ENCODE data around the gene C10orf53.
A peak's percentile ranks its signal among the peaks of the same experiment; 100 is the strongest.
"Not testable (repeated sequence)": the region's sequence is repeated elsewhere in the genome, so short reads cannot be mapped to it uniquely, and the experiment has no call there.

Gene C10orf53

GRCh38 chr10:49661140-49661856, 18.2 kb upstream of the C10orf53 start:
- Mint-ChIP-seq H3K4me3 (no peak overlapping the region), H3K9me3 (peaks cover 16% of the 10 kb centered on the region), H3K4me1 (ENCODE audit: low read depth) (no peaks in the 10 kb centered on the region), H3K36me3 (ENCODE audit: low read depth) (peaks cover 5% of the 10 kb centered on the region), H3K27ac (no peak overlapping the region), H3K27me3 (ENCODE audit: low read depth) (peaks cover 1% of the 10 kb centered on the region)
- DNase-seq (ENCODE audit: low spot score), result no peak

- H3K36me3 Mint-ChIP-seq (ENCODE audit: low read depth), result peaks cover 5% of the 10 kb centered on the region
- no peaks in the 10 kb centered on the region for H3K4me1 Mint-ChIP-seq (ENCODE audit: low read depth)
- peaks cover 16% of the 10 kb centered on the region for H3K9me3 Mint-ChIP-seq
- peaks cover 7% of the 10 kb centered on the region for H3K27me3 Mint-ChIP-seq (ENCODE audit: low read depth)
- DNase-seq (ENCODE audit: low spot score), result no peak
- no peak overlapping the region for H3K27ac Mint-ChIP-seq
- H3K4me3 Mint-ChIP-seq, result no peak overlapping the region
Observed at GRCh38 chr10:49662169-49662830, 17.2 kb upstream of the C10orf53 start.

- Mint-ChIP-seq H3K27me3 (ENCODE audit: low read depth) (peaks cover 13% of the 10 kb centered on the region), H3K9me3 (peaks cover 13% of the 10 kb centered on the region), H3K4me3 (no peak overlapping the region), H3K27ac (no peak overlapping the region), H3K4me1 (ENCODE audit: low read depth) (no peaks in the 10 kb centered on the region), H3K36me3 (ENCODE audit: low read depth) (peaks cover 5% of the 10 kb centered on the region)
- no peak for DNase-seq (ENCODE audit: low spot score)
Observed at GRCh38 chr10:49663596-49663995, 15.9 kb upstream of the C10orf53 start.

GRCh38 chr10:49664006-49664841, 15.2 kb upstream of the C10orf53 start:
- H3K27ac Mint-ChIP-seq, result no peak overlapping the region
- DNase-seq (ENCODE audit: low spot score), result no peak
- H3K4me1 Mint-ChIP-seq (ENCODE audit: low read depth), result no peaks in the 10 kb centered on the region
- H3K36me3 Mint-ChIP-seq (ENCODE audit: low read depth), result peaks cover under 1% of the 10 kb centered on the region
- H3K9me3 Mint-ChIP-seq, result peaks cover 6% of the 10 kb centered on the region
- peaks cover 16% of the 10 kb centered on the region for H3K27me3 Mint-ChIP-seq (ENCODE audit: low read depth)
- no peak overlapping the region for H3K4me3 Mint-ChIP-seq

GRCh38 chr10:49664842-49665355, 14.6 kb upstream of the C10orf53 start:
- Mint-ChIP-seq H3K9me3 (peaks cover 1% of the 10 kb centered on the region), H3K27ac (no peak overlapping the region), H3K4me1 (ENCODE audit: low read depth) (no peaks in the 10 kb centered on the region), H3K4me3 (no peak overlapping the region), H3K27me3 (ENCODE audit: low read depth) (peaks cover 16% of the 10 kb centered on the region), H3K36me3 (ENCODE audit: low read depth) (no peaks in the 10 kb centered on the region)
- DNase-seq (ENCODE audit: low spot score), result no peak

GRCh38 chr10:49666054-49666615, 13.3 kb upstream of the C10orf53 start:
- Mint-ChIP-seq H3K4me1 (ENCODE audit: low read depth) (no peaks in the 10 kb centered on the region), H3K27me3 (ENCODE audit: low read depth) (peaks cover 20% of the 10 kb centered on the region), H3K27ac (no peak overlapping the region), H3K36me3 (ENCODE audit: low read depth) (no peaks in the 10 kb centered on the region), H3K4me3 (no peak overlapping the region), H3K9me3 (no peaks in the 10 kb centered on the region)
- DNase-seq (ENCODE audit: low spot score), result no peak

GRCh38 chr10:49666685-49667084, 12.8 kb upstream of the C10orf53 start:
- Mint-ChIP-seq H3K4me1 (ENCODE audit: low read depth) (no peaks in the 10 kb centered on the region), H3K4me3 (no peak overlapping the region), H3K27me3 (ENCODE audit: low read depth) (peaks cover 25% of the 10 kb centered on the region), H3K36me3 (ENCODE audit: low read depth) (no peaks in the 10 kb centered on the region), H3K27ac (no peak overlapping the region), H3K9me3 (no peaks in the 10 kb centered on the region)
- no peak for DNase-seq (ENCODE audit: low spot score)

GRCh38 chr10:49667991-49668390, 11.5 kb upstream of the C10orf53 start:
- Mint-ChIP-seq H3K27me3 (ENCODE audit: low read depth) (peaks cover 27% of the 10 kb centered on the region), H3K9me3 (no peaks in the 10 kb centered on the region), H3K4me1 (ENCODE audit: low read depth) (no peaks in the 10 kb centered on the region), H3K4me3 (no peak overlapping the region), H3K27ac (no peak overlapping the region), H3K36me3 (ENCODE audit: low read depth) (no peaks in the 10 kb centered on the region)
- DNase-seq (ENCODE audit: low spot score), result no peak

- H3K36me3 Mint-ChIP-seq (ENCODE audit: low read depth), result no peaks in the 10 kb centered on the region
- H3K27ac Mint-ChIP-seq, result no peak overlapping the region
- no peak for DNase-seq (ENCODE audit: low spot score)
- H3K27me3 Mint-ChIP-seq (ENCODE audit: low read depth), result peaks cover 34% of the 10 kb centered on the region
- H3K9me3 Mint-ChIP-seq, result no peaks in the 10 kb centered on the region
- no peak overlapping the region for H3K4me3 Mint-ChIP-seq
- H3K4me1 Mint-ChIP-seq (ENCODE audit: low read depth), result no peaks in the 10 kb centered on the region
Observed at GRCh38 chr10:49668684-49669083, 10.8 kb upstream of the C10orf53 start.

- Mint-ChIP-seq H3K4me3 (peak overlapping the region; percentile 52), H3K27ac (no peak overlapping the region), H3K27me3 (ENCODE audit: low read depth) (peaks cover 37% of the 10 kb centered on the region), H3K36me3 (ENCODE audit: low read depth) (no peaks in the 10 kb centered on the region), H3K4me1 (ENCODE audit: low read depth) (peaks cover 2% of the 10 kb centered on the region), H3K9me3 (peaks cover 15% of the 10 kb centered on the region)
- DNase-seq (ENCODE audit: low spot score), result no peak
Observed at GRCh38 chr10:49678827-49679479, 498 bp upstream of the C10orf53 start.

GRCh38 chr10:49682449-49682848, 3.0 kb downstream of the C10orf53 start:
- Mint-ChIP-seq H3K9me3 (peaks cover 14% of the 10 kb centered on the region), H3K27me3 (ENCODE audit: low read depth) (peaks cover 24% of the 10 kb centered on the region)
- not testable (repeated sequence) for H3K4me1 Mint-ChIP-seq (ENCODE audit: low read depth); H3K36me3 Mint-ChIP-seq (ENCODE audit: low read depth); DNase-seq (ENCODE audit: low spot score); H3K27ac Mint-ChIP-seq; H3K4me3 Mint-ChIP-seq

GRCh38 chr10:49682879-49683278, 3.4 kb downstream of the C10orf53 start:
- peaks cover 2% of the 10 kb centered on the region for H3K4me1 Mint-ChIP-seq (ENCODE audit: low read depth)
- H3K27me3 Mint-ChIP-seq (ENCODE audit: low read depth), result peaks cover 24% of the 10 kb centered on the region
- H3K9me3 Mint-ChIP-seq, result peaks cover 10% of the 10 kb centered on the region
- no peak overlapping the region for H3K27ac Mint-ChIP-seq
- H3K4me3 Mint-ChIP-seq, result no peak overlapping the region
- no peak for DNase-seq (ENCODE audit: low spot score)
- no peaks in the 10 kb centered on the region for H3K36me3 Mint-ChIP-seq (ENCODE audit: low read depth)

GRCh38 chr10:49686651-49687050, 7.2 kb downstream of the C10orf53 start:
- Mint-ChIP-seq H3K4me1 (ENCODE audit: low read depth) (no peaks in the 10 kb centered on the region), H3K27me3 (ENCODE audit: low read depth) (peaks cover 40% of the 10 kb centered on the region), H3K4me3 (no peak overlapping the region), H3K36me3 (ENCODE audit: low read depth) (no peaks in the 10 kb centered on the region), H3K27ac (no peak overlapping the region), H3K9me3 (no peaks in the 10 kb centered on the region)
- no peak for DNase-seq (ENCODE audit: low spot score)
